IMR-90 (cell line): ENCODE results near the gene WDR13. TPM values are rescaled to one million over a fixed set of nuclear protein-coding genes. Genes with fewer than 3 reads are reported as not detected.

ENCODE experiments used
- ATAC-seq: fragments of 200-7000 bp; cut with Tn5 transposase; 2 replicates; pipeline ENCODE4 v1.9.1; 2020; ENCODE audit warnings: low read depth, mild to moderate bottlenecking, moderate library complexity
- BruUV-seq: library from RNA; stranded (reverse); fragments of 400-500 nt; replicated peaks from 2 replicates; lab custom pipeline; 2021; lab: Mats Ljungman, UMichigan
- CTCF ChIA-PET: fragments of 300-600 bp; formaldehyde crosslinking; extraction: SDS; loops from one replicate; lab custom pipeline; 2021; ENCODE audit warnings: antibody characterized with exemption; lab: Yijun Ruan, JAX
- POLR2A ChIA-PET: fragments of 300-600 bp; sonication (Branson Sonifier 250); formaldehyde crosslinking; loops from one replicate; lab custom pipeline; 2022; ENCODE audit warnings: antibody characterized with exemption; ENCODE audit not compliant: unreplicated experiment; lab: Charles Lee
- DNase-seq: peaks from one replicate; pipeline ENCODE4 v3.0.0; 2013
- H2AFZ ChIP-seq: replicated peaks from 2 replicates; pipeline ENCODE3; 2013; ENCODE audit warnings: low read length, mild to moderate bottlenecking; ENCODE audit not compliant: poor library complexity
- H2AK5ac ChIP-seq: 2 replicates; pipeline ENCODE4 v1.6.1; 2013; ENCODE audit warnings: low read depth, low read length, inconsistent platforms
- H2AK9ac ChIP-seq: replicated peaks from 2 replicates; pipeline ENCODE3; 2013; ENCODE audit warnings: mild to moderate bottlenecking, low read depth, low read length, moderate library complexity; ENCODE audit not compliant: poor library complexity
- H2BK120ac ChIP-seq: 2 replicates; pipeline ENCODE4 v1.6.1; 2013; ENCODE audit warnings: low read depth, low read length, inconsistent platforms
- H2BK15ac ChIP-seq: 3 replicates; pipeline ENCODE4 v1.6.1; 2013; ENCODE audit warnings: low read depth, low read length, inconsistent platforms
- H2BK20ac ChIP-seq: 2 replicates; pipeline ENCODE4 v1.6.1; 2013; ENCODE audit warnings: low read depth, mild to moderate bottlenecking, inconsistent platforms, low read length, moderate library complexity
- H2BK5ac ChIP-seq: 2 replicates; pipeline ENCODE4 v1.6.1; 2013; ENCODE audit warnings: mild to moderate bottlenecking, low read depth, low read length, inconsistent platforms; ENCODE audit not compliant: poor library complexity, severe bottlenecking
- H3K14ac ChIP-seq: replicated peaks from 2 replicates; pipeline ENCODE4 v1.6.1; 2013; ENCODE audit warnings: low read depth, low read length, inconsistent platforms
- H3K18ac ChIP-seq: 2 replicates; pipeline ENCODE4 v1.6.1; 2013; ENCODE audit warnings: low read depth, low read length, control low read depth
- H3K23ac ChIP-seq: 2 replicates; pipeline ENCODE4 v1.6.1; 2013; ENCODE audit warnings: low read depth, low read length, inconsistent platforms
- H3K27ac ChIP-seq: 2 replicates; pipeline ENCODE4 v1.5.1; 2013; ENCODE audit warnings: mild to moderate bottlenecking, control low read depth, low read length; ENCODE audit not compliant: insufficient read depth
- H3K27me3 ChIP-seq: 2 replicates; pipeline ENCODE4 v1.6.1; 2013; ENCODE audit warnings: low read length; ENCODE audit not compliant: control insufficient read depth, insufficient read depth
- H3K36me3 ChIP-seq: 2 replicates; pipeline ENCODE4 v1.6.1; 2013; ENCODE audit warnings: low read length, mixed read lengths; ENCODE audit not compliant: control insufficient read depth, insufficient read depth
- H3K4ac ChIP-seq: 2 replicates; pipeline ENCODE4 v1.6.1; 2013; ENCODE audit warnings: low read depth, low read length, inconsistent platforms
- H3K4me1 ChIP-seq: 2 replicates; pipeline ENCODE4 v1.6.1; 2013; ENCODE audit warnings: low read length, mixed read lengths; ENCODE audit not compliant: control insufficient read depth, insufficient read depth
- H3K4me2 ChIP-seq: 2 replicates; pipeline ENCODE4 v1.6.1; 2013; ENCODE audit warnings: low read depth, mild to moderate bottlenecking, control low read depth, low read length, moderate library complexity
- H3K4me3 ChIP-seq: 2 replicates; pipeline ENCODE4 v1.5.1; 2013; ENCODE audit warnings: low read depth, mild to moderate bottlenecking, control low read depth, low read length, moderate library complexity; ENCODE audit not compliant: insufficient read depth
- H3K56ac ChIP-seq: 2 replicates; pipeline ENCODE4 v1.6.1; 2013; ENCODE audit warnings: low read length, inconsistent platforms; ENCODE audit not compliant: insufficient read depth; ENCODE audit errors: extremely low read depth
- H3K79me1 ChIP-seq, 2 experiments: 2 replicates each; pipeline ENCODE4 v1.6.1; 2013; ENCODE audit warnings: low read length in 2 of 2, inconsistent platforms in 1 of 2, low read depth in 1 of 2
- H3K9ac ChIP-seq: 2 replicates; pipeline ENCODE4 v1.6.1; 2013; ENCODE audit warnings: low read depth, low read length, control low read depth
- H3K9me1 ChIP-seq: 2 replicates; pipeline ENCODE4 v1.6.1; 2013; ENCODE audit warnings: low read length, inconsistent platforms; ENCODE audit not compliant: insufficient read depth
- H3K9me3 ChIP-seq: 2 replicates; pipeline ENCODE4 v1.6.1; 2013; ENCODE audit warnings: low read length; ENCODE audit not compliant: control insufficient read depth, insufficient read depth
- H4K20me1 ChIP-seq: 2 replicates; pipeline ENCODE4 v1.6.1; 2013; ENCODE audit warnings: low read length, inconsistent platforms; ENCODE audit not compliant: insufficient read depth
- H4K5ac ChIP-seq: 2 replicates; pipeline ENCODE4 v1.6.1; 2013; ENCODE audit warnings: mild to moderate bottlenecking, low read depth, low read length, control low read depth
- H4K8ac ChIP-seq, 2 experiments: 2 replicates each; pipeline ENCODE4 v1.6.1; 2013; ENCODE audit warnings: low read depth in 2 of 2, low read length in 2 of 2, control low read depth in 1 of 2, inconsistent platforms in 1 of 2
- H4K91ac ChIP-seq: 2 replicates; pipeline ENCODE4 v1.6.1; 2013; ENCODE audit warnings: low read depth, low read length, inconsistent platforms; ENCODE audit not compliant: insufficient read depth
- BHLHE40 ChIP-seq: fragments of 150-350 bp; IDR thresholded peaks from 2 replicates; pipeline ENCODE4 v1.6.1; 2016; ENCODE audit warnings: mild to moderate bottlenecking, low read depth, low read length
- CEBPB ChIP-seq: IDR thresholded peaks from 2 replicates; pipeline ENCODE4 v1.6.1; 2012; ENCODE audit warnings: low read depth, low read length, improper control_type of control experiment
- CHD1 ChIP-seq: IDR thresholded peaks from 2 replicates; pipeline ENCODE4 v1.6.1; 2012; ENCODE audit warnings: low read depth, low read length, improper control_type of control experiment
- CTCF ChIP-seq: conservative IDR thresholded peaks from 2 replicates; pipeline ENCODE4 v1.5.1; 2012; ENCODE audit warnings: mild to moderate bottlenecking, low read depth, low read length, improper control_type of control experiment
- ELK1 ChIP-seq: fragments of 150-350 bp; IDR thresholded peaks from 2 replicates; pipeline ENCODE4 v1.6.1; 2016; ENCODE audit warnings: low read depth, mild to moderate bottlenecking, low read length, moderate library complexity, borderline replicate concordance
- MAFK ChIP-seq: IDR thresholded peaks from 2 replicates; pipeline ENCODE4 v1.6.1; 2012; ENCODE audit warnings: low read depth, low read length, improper control_type of control experiment
- MXI1 ChIP-seq: IDR thresholded peaks from 2 replicates; pipeline ENCODE4 v1.6.1; 2012; ENCODE audit warnings: low read depth, mild to moderate bottlenecking, low read length, moderate library complexity, borderline replicate concordance
- NFE2L2 ChIP-seq: fragments of 150-350 bp; IDR thresholded peaks from 2 replicates; pipeline ENCODE4 v1.6.1; 2016; ENCODE audit warnings: low read depth, mild to moderate bottlenecking, low read length
- POLR2A ChIP-seq: IDR thresholded peaks from 2 replicates; pipeline ENCODE4 v1.6.1; 2012; ENCODE audit warnings: mild to moderate bottlenecking, low read depth, low read length
- RCOR1 ChIP-seq: IDR thresholded peaks from 2 replicates; pipeline ENCODE4 v1.6.1; 2012; ENCODE audit warnings: mild to moderate bottlenecking, low read length, improper control_type of control experiment; ENCODE audit not compliant: insufficient replicate concordance
- SMC3 ChIP-seq: fragments of 150-350 bp; IDR thresholded peaks from 2 replicates; pipeline ENCODE4 v1.6.1; 2016; ENCODE audit warnings: low read depth, mild to moderate bottlenecking, antibody characterized with exemption, low read length, moderate library complexity
- USF2 ChIP-seq: fragments of 150-350 bp; IDR thresholded peaks from 2 replicates; pipeline ENCODE4 v1.6.1; 2017; ENCODE audit warnings: mild to moderate bottlenecking, antibody characterized with exemption, low read length, low read depth
- WGBS, 2 experiments: methylation state at CpG; one replicate each; pipeline versions ENCODE4 v1.1.5 to v1.1.7; 2013; ENCODE audit warnings: missing lambda C conversion rate in 2 of 2; ENCODE audit not compliant: insufficient read length in 1 of 2; ENCODE audit errors: extremely low coverage in 2 of 2; 5-methylcytosine and 5-hydroxymethylcytosine counted together
- dilution Hi-C: fragments of 300-500 bp; cut with HindIII; formaldehyde crosslinking; loops from one replicate; pipeline ENCODE4 v1.14.3; 2018; ENCODE audit warnings: low sequenced_read_pairs; ENCODE audit not compliant: unreplicated experiment
- in situ Hi-C: fragments of 300-500 bp; cut with MboI; formaldehyde crosslinking; loops from 3 replicates; pipeline ENCODE4 v1.14.3; 2019; ENCODE audit warnings: low sequenced_read_pairs, inconsistent platforms, mixed read lengths
- intact Hi-C: fragments of 100-400 bp; cut with micrococcal nuclease; formaldehyde crosslinking; loops from 2 replicates; pipeline ENCODE4 v1.10.0; 2022
- polyA plus RNA-seq, 3 experiments: library from polyadenylated mRNA; depleted of rRNA; stranded (reverse); fragments of >200 nt; gene quantifications; 2 replicates each; pipeline ENCODE4 v1.2.3, GENCODE V29; 2012; ENCODE audit warnings: low replicate concordance in 1 of 3
- total RNA-seq: library from RNA; depleted of rRNA; stranded (reverse); fragments of >200 nt; gene quantifications from 2 replicates; pipeline ENCODE4 v1.2.3, GENCODE V29; 2012

WDR13 gene
- total and polyA plus RNA-seq, 2 of the 4 experiments (the other 2 are of a cell fraction), result 62.7 to 153 TPM

- Histone ChIP-seq H3K14ac (peak overlapping the region; percentile 98; the same call in 1 of the 2 replicates), H3K27ac (peak overlapping the region; percentile 47; the same call in 1 of the 2 replicates), H3K27me3 (no peaks in the 10 kb centered on the region), H3K4me1 (peaks cover 5% of the 10 kb centered on the region; the same call in 1 of the 2 replicates), H3K79me1 (peaks cover 16 to 25% of the 10 kb centered on the region in 2 experiments; a peak in 3 of 4 replicates), H2AFZ (no peak overlapping the region), H2BK5ac (no peak overlapping the region), H2AK9ac (no peak overlapping the region), H2AK5ac (peak overlapping the region; percentile 49), H3K23ac (peak overlapping the region; percentile 65; the same call in 1 of the 2 replicates), H3K9me3 (no peaks in the 10 kb centered on the region), H4K20me1 (peaks cover 12% of the 10 kb centered on the region; the same call in 1 of the 2 replicates), H2BK15ac (no peak overlapping the region), H3K4ac (peak overlapping the region; percentile 54), H4K8ac (peak overlapping the region; percentile 13 to 100; a peak in 2 of 4 replicates), H3K18ac (no peak overlapping the region), H3K36me3 (peaks cover 26% of the 10 kb centered on the region), H2BK120ac (no peak overlapping the region), H3K9me1 (peaks cover 13% of the 10 kb centered on the region), H4K5ac (peak overlapping the region; percentile 24; the same call in 1 of the 2 replicates), H3K56ac (no peak overlapping the region), H3K4me2 (peak overlapping the region; percentile 94), H3K9ac (peak overlapping the region; percentile 99), H3K4me3 (no peak overlapping the region; the same call in 1 of the 2 replicates), H2BK20ac (no peak overlapping the region), H4K91ac (peak overlapping the region; percentile 49; the same call in 1 of the 2 replicates)
- TF ChIP-seq USF2 (no peak), CHD1 (no peak), RCOR1 (no peak), NFE2L2 (no peak), MAFK (no peak), BHLHE40 (no peak), SMC3 (no peak), ELK1 (no peak), CTCF (no peak), CEBPB (no peak), MXI1 (no peak), POLR2A (no peak)
- ATAC-seq (no peak), DNase-seq (no peak)
- CTCF ChIA-PET, result no interaction called here
- dilution Hi-C loops (no loop called here), in situ Hi-C loops (no loop called here), intact Hi-C loops (no loop called here)
- POLR2A ChIA-PET, result interaction anchor here (0.6 to 0.7 kb wide), 4 partner anchors 18 to 682 kb away, joined by 3 to 9 read pairs (median 4); no protein-coding TSS in a partner anchor
- no CpG with 5 or more reads among the region's 6 CpGs for WGBS, 2 experiments
- BruUV-seq, result no TSS peak
Observed at GRCh38 chrX:48576108-48576507, 21.2 kb upstream of the WDR13 start.
